Chondrocyte (in vitro differentiated cells): ENCODE results near the gene SLC10A6. TPM values are rescaled to one million over a fixed set of nuclear protein-coding genes. Genes with fewer than 3 reads are reported as not detected.

Experiments used
- DNase-seq: peaks from one replicate; pipeline ENCODE4 v3.0.0; 2021; ENCODE audit warnings: mixed read lengths, low spot score
- H3K27ac Mint-ChIP-seq: one replicate; pipeline ENCODE4 v1.8.0; 2021; ENCODE audit warnings: mild to moderate bottlenecking, moderate library complexity, mixed read lengths; ENCODE audit not compliant: unreplicated experiment
- H3K27me3 Mint-ChIP-seq: 2 replicates; pipeline ENCODE4 v1.8.0; 2021; ENCODE audit warnings: low read depth, mixed read lengths
- H3K36me3 Mint-ChIP-seq: 2 replicates; pipeline ENCODE4 v1.8.0; 2021; ENCODE audit warnings: low read depth, mixed read lengths
- H3K4me1 Mint-ChIP-seq: 2 replicates; pipeline ENCODE4 v1.8.0; 2021; ENCODE audit warnings: low read depth, mild to moderate bottlenecking, mixed read lengths
- H3K4me3 Mint-ChIP-seq: one replicate; pipeline ENCODE4 v1.8.0; 2021; ENCODE audit warnings: mild to moderate bottlenecking, moderate library complexity, mixed read lengths; ENCODE audit not compliant: unreplicated experiment
- H3K9me3 Mint-ChIP-seq: 2 replicates; pipeline ENCODE4 v1.8.0; 2021; ENCODE audit warnings: low read depth, mixed read lengths
- total RNA-seq: library from RNA; stranded (reverse); gene quantifications from 3 replicates; pipeline ENCODE4 v1.2.1, GENCODE V29; 2021
- TF ChIP-seq, protein P1 (sequence below): fragments of 200-600 bp; sonication (generic); IDR thresholded peaks from 2 replicates; pipeline ENCODE4 v1.5.0; 2021; ENCODE audit warnings: antibody characterized with exemption, mild to moderate bottlenecking, moderate library complexity

SLC10A6 gene
- total RNA-seq, 1 donor from 2014 or later, result not detected

DNA sequence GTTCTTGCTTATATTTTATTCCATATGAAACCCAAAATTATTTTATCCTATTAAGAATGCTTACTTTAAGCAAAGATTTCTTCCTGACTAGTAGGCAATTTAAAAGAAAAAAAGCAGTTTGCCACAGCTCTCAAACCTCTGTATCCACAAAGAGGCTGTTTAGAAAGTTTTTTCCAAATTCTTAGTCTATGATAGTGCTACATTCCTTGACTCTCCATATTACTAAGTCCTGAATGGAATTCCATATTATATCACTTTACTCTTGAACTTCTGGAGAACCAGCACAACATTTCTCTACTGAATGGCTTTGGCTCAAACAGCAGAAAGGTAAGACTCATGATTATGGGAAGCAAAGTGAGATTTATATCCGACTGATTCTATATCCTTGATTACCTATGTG lies 8.3 kb downstream of the SLC10A6 start:
- TF ChIP-seq, protein P1, sequence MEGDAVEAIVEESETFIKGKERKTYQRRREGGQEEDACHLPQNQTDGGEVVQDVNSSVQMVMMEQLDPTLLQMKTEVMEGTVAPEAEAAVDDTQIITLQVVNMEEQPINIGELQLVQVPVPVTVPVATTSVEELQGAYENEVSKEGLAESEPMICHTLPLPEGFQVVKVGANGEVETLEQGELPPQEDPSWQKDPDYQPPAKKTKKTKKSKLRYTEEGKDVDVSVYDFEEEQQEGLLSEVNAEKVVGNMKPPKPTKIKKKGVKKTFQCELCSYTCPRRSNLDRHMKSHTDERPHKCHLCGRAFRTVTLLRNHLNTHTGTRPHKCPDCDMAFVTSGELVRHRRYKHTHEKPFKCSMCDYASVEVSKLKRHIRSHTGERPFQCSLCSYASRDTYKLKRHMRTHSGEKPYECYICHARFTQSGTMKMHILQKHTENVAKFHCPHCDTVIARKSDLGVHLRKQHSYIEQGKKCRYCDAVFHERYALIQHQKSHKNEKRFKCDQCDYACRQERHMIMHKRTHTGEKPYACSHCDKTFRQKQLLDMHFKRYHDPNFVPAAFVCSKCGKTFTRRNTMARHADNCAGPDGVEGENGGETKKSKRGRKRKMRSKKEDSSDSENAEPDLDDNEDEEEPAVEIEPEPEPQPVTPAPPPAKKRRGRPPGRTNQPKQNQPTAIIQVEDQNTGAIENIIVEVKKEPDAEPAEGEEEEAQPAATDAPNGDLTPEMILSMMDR, result no peak
- H3K27ac Mint-ChIP-seq, result no peak overlapping the region
- no peaks in the 10 kb centered on the region for H3K27me3 Mint-ChIP-seq
- H3K36me3 Mint-ChIP-seq, result no peaks in the 10 kb centered on the region
- DNase-seq, result no peak
- H3K9me3 Mint-ChIP-seq, result no peaks in the 10 kb centered on the region
- peaks cover 12% of the 10 kb centered on the region for H3K4me1 Mint-ChIP-seq
- no peak overlapping the region for H3K4me3 Mint-ChIP-seq

DNA sequence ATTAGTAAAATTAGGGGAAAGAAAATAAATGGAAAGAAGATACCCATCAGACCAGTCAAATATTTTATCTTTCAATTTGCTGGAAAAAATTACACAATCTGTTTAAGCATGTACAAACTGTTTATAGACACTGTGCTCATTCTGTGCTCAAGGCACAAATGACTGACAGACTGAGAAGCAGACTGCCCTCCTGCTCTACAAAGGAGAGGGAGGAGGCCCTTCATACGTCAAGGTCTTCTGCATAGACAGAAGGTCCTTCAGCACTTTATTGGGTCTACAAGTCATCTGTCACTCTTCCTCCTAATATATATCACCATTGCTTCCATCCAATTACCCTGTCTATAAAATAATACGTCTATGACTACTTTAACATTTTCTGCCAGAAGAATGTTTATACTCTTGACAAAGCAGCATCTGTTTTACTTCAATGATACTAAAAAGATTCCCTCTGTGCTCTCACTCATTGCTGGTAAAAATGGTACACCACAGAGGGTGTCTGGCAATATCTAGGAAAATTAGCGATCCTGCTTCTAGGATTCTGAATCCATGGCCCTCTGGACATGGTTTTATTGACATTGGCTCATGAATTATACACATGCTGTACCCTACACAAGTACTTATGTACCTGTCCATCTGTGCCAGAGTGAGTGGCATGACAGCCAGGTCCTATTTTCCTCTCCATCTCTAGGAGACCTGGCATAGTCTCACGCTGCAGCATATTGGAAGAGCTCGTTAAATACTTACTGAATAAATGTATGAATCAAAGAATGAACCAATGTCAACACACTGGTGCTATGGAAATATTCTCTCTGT lies 11.3 kb downstream of the SLC10A6 start:
- peaks cover 12% of the 10 kb centered on the region for H3K4me1 Mint-ChIP-seq

DNA sequence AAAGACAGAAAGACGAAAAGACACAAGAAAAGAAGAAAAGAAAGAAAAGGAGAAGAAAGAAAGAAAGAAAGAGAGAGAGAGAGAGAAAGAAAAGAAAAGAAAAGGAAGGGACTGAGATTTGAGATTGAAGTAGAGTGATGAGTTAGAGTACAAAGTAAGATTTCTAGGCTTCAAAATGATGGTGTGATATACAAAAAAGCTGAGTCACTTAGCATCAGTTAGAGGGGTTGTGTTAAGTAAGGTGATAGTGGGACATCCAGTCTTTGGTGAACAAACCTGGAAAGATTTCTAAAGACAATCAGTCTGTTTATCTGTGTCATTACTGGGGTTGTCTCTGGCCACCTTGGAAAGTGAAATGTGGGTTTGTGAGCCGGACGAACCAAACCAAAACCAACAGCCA lies 13.5 kb downstream of the SLC10A6 start:
- H3K27ac Mint-ChIP-seq, result no peak overlapping the region

More for the DNA sequence above, 11.3 kb downstream of the SLC10A6 start:
- Mint-ChIP-seq H3K9me3 (no peaks in the 10 kb centered on the region), H3K27ac (no peak overlapping the region), H3K36me3 (peaks cover 2% of the 10 kb centered on the region), H3K27me3 (no peaks in the 10 kb centered on the region), H3K4me3 (no peak overlapping the region)
- TF ChIP-seq, protein P1, result no peak
- DNase-seq, result no peak

DNA sequence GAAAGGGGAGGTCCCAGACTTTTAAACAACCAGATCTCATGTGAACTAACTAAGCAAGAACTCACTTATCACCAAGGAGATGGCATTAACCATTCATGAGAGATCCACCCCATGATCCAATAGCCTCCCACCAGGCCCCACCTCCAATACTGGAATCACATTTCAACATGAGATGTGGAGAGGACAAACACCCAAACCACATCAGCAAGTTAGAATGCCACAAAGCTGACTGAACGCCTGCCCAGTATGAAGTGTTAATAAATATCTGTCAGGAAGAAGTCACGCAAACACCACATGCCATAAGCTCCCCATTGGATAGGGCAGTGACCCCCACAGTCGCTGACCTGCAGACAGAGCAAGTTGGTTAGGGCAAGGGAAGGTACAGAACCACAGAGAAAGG lies 14.3 kb downstream of the SLC10A6 start:
- no peak for DNase-seq
- no peak overlapping the region for H3K27ac Mint-ChIP-seq
- H3K36me3 Mint-ChIP-seq, result peaks cover 2% of the 10 kb centered on the region
- H3K4me3 Mint-ChIP-seq, result no peak overlapping the region
- peaks cover 12% of the 10 kb centered on the region for H3K4me1 Mint-ChIP-seq
- TF ChIP-seq, protein P1, result no peak
- peaks cover 1% of the 10 kb centered on the region for H3K9me3 Mint-ChIP-seq
- no peaks in the 10 kb centered on the region for H3K27me3 Mint-ChIP-seq

More for the DNA sequence above, 13.5 kb downstream of the SLC10A6 start:
- Mint-ChIP-seq H3K4me3 (no peak overlapping the region), H3K9me3 (no peaks in the 10 kb centered on the region), H3K36me3 (peaks cover 2% of the 10 kb centered on the region), H3K4me1 (peaks cover 12% of the 10 kb centered on the region), H3K27me3 (no peaks in the 10 kb centered on the region)
- no peak for DNase-seq
- TF ChIP-seq, protein P1, result no peak

DNA sequence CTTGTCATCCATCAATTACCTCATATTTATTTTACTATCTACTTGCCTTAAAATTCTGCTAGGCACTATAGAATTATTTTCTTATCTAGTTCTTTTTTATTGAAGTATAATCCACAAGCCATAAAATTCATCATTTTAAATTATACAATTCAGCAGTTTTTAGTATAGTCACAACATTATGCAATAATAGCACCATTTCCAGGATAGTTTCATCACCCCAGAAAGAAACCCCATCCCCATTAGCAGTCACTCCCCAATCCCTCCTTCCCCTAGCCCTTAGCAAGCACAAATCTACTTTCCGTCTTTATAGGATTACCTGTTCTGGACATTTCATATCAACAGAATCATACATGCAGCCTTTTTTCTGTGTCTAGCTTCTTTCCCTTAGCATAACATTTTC lies 15.6 kb downstream of the SLC10A6 start:
- Mint-ChIP-seq H3K27me3 (no peaks in the 10 kb centered on the region), H3K27ac (no peak overlapping the region), H3K4me3 (no peak overlapping the region), H3K9me3 (peaks cover 4% of the 10 kb centered on the region), H3K4me1 (peaks cover 12% of the 10 kb centered on the region), H3K36me3 (peaks cover 2% of the 10 kb centered on the region)
- TF ChIP-seq, protein P1, result no peak
- DNase-seq, result no peak
